HepG2 (cell line): ENCODE measurements around the gene MAMLD1. TPM values are rescaled to one million over a fixed set of nuclear protein-coding genes. Genes with fewer than 3 reads are reported as not detected.

Source experiments
- CTCF ChIP-seq: sonication (generic); formaldehyde crosslinking; IDR thresholded peaks from 2 replicates; pipeline ENCODE4 v1.5.0; 2020; ENCODE audit warnings: mild to moderate bottlenecking, missing genetic modification reagents, moderate library complexity
- DPF2 ChIP-seq: sonication (generic); formaldehyde crosslinking; IDR thresholded peaks from 2 replicates; pipeline ENCODE4 v1.4.0; 2020; ENCODE audit warnings: mild to moderate bottlenecking, low read depth, missing genetic modification reagents, borderline replicate concordance
- RBM39 ChIP-seq: fragments of 200-400 bp; formaldehyde crosslinking; IDR thresholded peaks from one replicate; pipeline ENCODE4 v1.6.1; 2018; ENCODE audit warnings: antibody characterized with exemption, mild to moderate bottlenecking, low read depth, low read length; ENCODE audit not compliant: poor library complexity, severe bottlenecking
- SRF ChIP-seq: IDR thresholded peaks from 2 replicates; pipeline ENCODE4 v1.6.1; 2011; ENCODE audit warnings: mild to moderate bottlenecking, low read depth, low read length, moderate library complexity
- SUZ12 ChIP-seq: fragments of 150-350 bp; IDR thresholded peaks from 2 replicates; pipeline ENCODE4 v1.6.1; 2014; ENCODE audit warnings: low read depth, low read length
- ZBTB33 ChIP-seq: sonication (generic); formaldehyde crosslinking; IDR thresholded peaks from 2 replicates; pipeline ENCODE4 v1.4.0; 2020; ENCODE audit warnings: missing genetic modification reagents
- ZBTB46 ChIP-seq: sonication (generic); formaldehyde crosslinking; IDR thresholded peaks from 2 replicates; pipeline ENCODE4 v1.4.0; 2020; ENCODE audit warnings: mild to moderate bottlenecking, missing genetic modification reagents, borderline replicate concordance
- ZNF720 ChIP-seq: sonication (generic); formaldehyde crosslinking; IDR thresholded peaks from 2 replicates; pipeline ENCODE4 v1.4.0; 2020; ENCODE audit warnings: missing genetic modification reagents
- ZNF768 ChIP-seq: sonication (generic); formaldehyde crosslinking; IDR thresholded peaks from 2 replicates; pipeline ENCODE4 v1.4.0; 2020; ENCODE audit warnings: missing genetic modification reagents
- ZSCAN22 ChIP-seq: sonication (generic); formaldehyde crosslinking; IDR thresholded peaks from 2 replicates; pipeline ENCODE4 v1.4.0; 2020; ENCODE audit warnings: mild to moderate bottlenecking, missing genetic modification reagents
- polyA plus RNA-seq, 8 experiments: library from polyadenylated mRNA; depleted of rRNA in 3 of 8; stranded (reverse) in 7 of 8; unstranded in 1 of 8; fragments of >200 nt; fragmentation: Illumina TruSeq in 4 of 8; extraction: Trizol in 4 of 8; gene quantifications; 2 replicates each; pipeline versions ENCODE4 v1.2.1 to v1.2.3, GENCODE V29; 2011 to 2016; ENCODE audit warnings: low read depth in 4 of 8, missing spikeins in 1 of 8, mixed read lengths in 1 of 8; ENCODE audit not compliant: insufficient read depth in 1 of 8
- total RNA-seq, 5 experiments: library from RNA; depleted of rRNA; stranded (reverse); fragments of >200 nt; fragmentation: Illumina TruSeq; extraction: Trizol; gene quantifications; 2 replicates each; pipeline ENCODE4 v1.2.3, GENCODE V29; 2016; ENCODE audit warnings: low read depth in 1 of 5
- TF ChIP-seq, protein P1 (sequence below): sonication (generic); formaldehyde crosslinking; IDR thresholded peaks from 2 replicates; pipeline ENCODE4 v1.4.0; 2020; ENCODE audit warnings: missing genetic modification reagents

The MAMLD1 gene
- total and polyA plus RNA-seq, 2 of the 13 experiments (the other 11 are each of a cell fraction or from before 2014, with no cell fraction given) = not detected

GRCh38 chrX:150324919-150325318 lies 38.2 kb upstream of the MAMLD1 start (continued):
- TF ChIP-seq SRF = no peak
- TF ChIP-seq ZBTB46 = no peak
- no peak for TF ChIP-seq ZBTB33 (CRISPR knock-in tag)
- no peak for TF ChIP-seq DPF2 (CRISPR knock-in tag)
- TF ChIP-seq, protein P1, sequence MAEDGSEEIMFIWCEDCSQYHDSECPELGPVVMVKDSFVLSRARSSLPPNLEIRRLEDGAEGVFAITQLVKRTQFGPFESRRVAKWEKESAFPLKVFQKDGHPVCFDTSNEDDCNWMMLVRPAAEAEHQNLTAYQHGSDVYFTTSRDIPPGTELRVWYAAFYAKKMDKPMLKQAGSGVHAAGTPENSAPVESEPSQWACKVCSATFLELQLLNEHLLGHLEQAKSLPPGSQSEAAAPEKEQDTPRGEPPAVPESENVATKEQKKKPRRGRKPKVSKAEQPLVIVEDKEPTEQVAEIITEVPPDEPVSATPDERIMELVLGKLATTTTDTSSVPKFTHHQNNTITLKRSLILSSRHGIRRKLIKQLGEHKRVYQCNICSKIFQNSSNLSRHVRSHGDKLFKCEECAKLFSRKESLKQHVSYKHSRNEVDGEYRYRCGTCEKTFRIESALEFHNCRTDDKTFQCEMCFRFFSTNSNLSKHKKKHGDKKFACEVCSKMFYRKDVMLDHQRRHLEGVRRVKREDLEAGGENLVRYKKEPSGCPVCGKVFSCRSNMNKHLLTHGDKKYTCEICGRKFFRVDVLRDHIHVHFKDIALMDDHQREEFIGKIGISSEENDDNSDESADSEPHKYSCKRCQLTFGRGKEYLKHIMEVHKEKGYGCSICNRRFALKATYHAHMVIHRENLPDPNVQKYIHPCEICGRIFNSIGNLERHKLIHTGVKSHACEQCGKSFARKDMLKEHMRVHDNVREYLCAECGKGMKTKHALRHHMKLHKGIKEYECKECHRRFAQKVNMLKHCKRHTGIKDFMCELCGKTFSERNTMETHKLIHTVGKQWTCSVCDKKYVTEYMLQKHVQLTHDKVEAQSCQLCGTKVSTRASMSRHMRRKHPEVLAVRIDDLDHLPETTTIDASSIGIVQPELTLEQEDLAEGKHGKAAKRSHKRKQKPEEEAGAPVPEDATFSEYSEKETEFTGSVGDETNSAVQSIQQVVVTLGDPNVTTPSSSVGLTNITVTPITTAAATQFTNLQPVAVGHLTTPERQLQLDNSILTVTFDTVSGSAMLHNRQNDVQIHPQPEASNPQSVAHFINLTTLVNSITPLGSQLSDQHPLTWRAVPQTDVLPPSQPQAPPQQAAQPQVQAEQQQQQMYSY (CRISPR knock-in tag) = no peak
- no peak for TF ChIP-seq ZSCAN22
- no peak for TF ChIP-seq RBM39
- TF ChIP-seq ZNF720 (CRISPR knock-in tag) = no peak
- TF ChIP-seq SUZ12 = no peak
- TF ChIP-seq ZNF768 = no peak
- no peak for TF ChIP-seq CTCF (CRISPR knock-in tag)
